Limb (tissue), 2 donors: ENCODE data around the gene UNC5C.

Source experiments
- DNase-seq, 2 donors: peaks; one replicate each; pipeline ENCODE4 v3.0.0-alpha.2; 2016; ENCODE audit errors: extremely low spot score in 2 of 2

UNC5C gene

GRCh38 chr4:95548738-95549245 lies at the start of gene UNC5C:
Gene UNC5C (minus strand): TSS chr4:95548973.
- DNase-seq, result peak; percentile 76 to 85

- DNase-seq, result no peak
These were observed 47.9 kb upstream of the UNC5C start for GRCh38 chr4:95596676-95597075.

GRCh38 chr4:95594629-95595028 lies 45.9 kb upstream of the UNC5C start:
- DNase-seq, result no peak

- DNase-seq, result no peak
These were observed 45.2 kb upstream of the UNC5C start for GRCh38 chr4:95594013-95594412.

- no peak for DNase-seq
These were observed 42.5 kb upstream of the UNC5C start for GRCh38 chr4:95591278-95591677.

GRCh38 chr4:95590615-95591014 lies 41.8 kb upstream of the UNC5C start:
- no peak for DNase-seq

- no peak for DNase-seq
These were observed 36.4 kb upstream of the UNC5C start for GRCh38 chr4:95585016-95585695.

- no peak for DNase-seq
These were observed 31.5 kb upstream of the UNC5C start for GRCh38 chr4:95580226-95580625.

- peak; percentile 5 to 43 for DNase-seq
These were observed 23.7 kb upstream of the UNC5C start for GRCh38 chr4:95572304-95572991.

- DNase-seq, result no peak
These were observed 22.8 kb upstream of the UNC5C start for GRCh38 chr4:95571577-95571976.

- DNase-seq, result no peak
These were observed 15.0 kb upstream of the UNC5C start for GRCh38 chr4:95563638-95564337.

GRCh38 chr4:95560774-95561173 lies 12.0 kb upstream of the UNC5C start:
- no peak for DNase-seq

GRCh38 chr4:95556207-95556859 lies 7.6 kb upstream of the UNC5C start:
- DNase-seq, result no peak

- DNase-seq, result no peak
These were observed 4.3 kb upstream of the UNC5C start for GRCh38 chr4:95552942-95553550.

GRCh38 chr4:95551653-95552052 lies 2.9 kb upstream of the UNC5C start:
- no peak for DNase-seq

- no peak for DNase-seq
These were observed 1.6 kb upstream of the UNC5C start for GRCh38 chr4:95550115-95550987.

- no peak for DNase-seq
These were observed 707 bp upstream of the UNC5C start for GRCh38 chr4:95549246-95550114.

GRCh38 chr4:95547715-95548471 lies 880 bp downstream of the UNC5C start:
- peak in 1 of 2 donors; percentile 71 for DNase-seq
